Activated CD8-positive, alpha-beta memory T cell treated with anti-CD3 and anti-CD28 coated beads for 24 hours (primary cell): ENCODE measurements around the gene DCTN5.
"Not testable (repeated sequence)": the region's sequence is repeated elsewhere in the genome, so short reads cannot be mapped to it uniquely, and the experiment has no call there.

Experiments used
- DNase-seq: peaks from one replicate; pipeline ENCODE4 v3.0.0-alpha.2; 2020

Gene DCTN5

DNA sequence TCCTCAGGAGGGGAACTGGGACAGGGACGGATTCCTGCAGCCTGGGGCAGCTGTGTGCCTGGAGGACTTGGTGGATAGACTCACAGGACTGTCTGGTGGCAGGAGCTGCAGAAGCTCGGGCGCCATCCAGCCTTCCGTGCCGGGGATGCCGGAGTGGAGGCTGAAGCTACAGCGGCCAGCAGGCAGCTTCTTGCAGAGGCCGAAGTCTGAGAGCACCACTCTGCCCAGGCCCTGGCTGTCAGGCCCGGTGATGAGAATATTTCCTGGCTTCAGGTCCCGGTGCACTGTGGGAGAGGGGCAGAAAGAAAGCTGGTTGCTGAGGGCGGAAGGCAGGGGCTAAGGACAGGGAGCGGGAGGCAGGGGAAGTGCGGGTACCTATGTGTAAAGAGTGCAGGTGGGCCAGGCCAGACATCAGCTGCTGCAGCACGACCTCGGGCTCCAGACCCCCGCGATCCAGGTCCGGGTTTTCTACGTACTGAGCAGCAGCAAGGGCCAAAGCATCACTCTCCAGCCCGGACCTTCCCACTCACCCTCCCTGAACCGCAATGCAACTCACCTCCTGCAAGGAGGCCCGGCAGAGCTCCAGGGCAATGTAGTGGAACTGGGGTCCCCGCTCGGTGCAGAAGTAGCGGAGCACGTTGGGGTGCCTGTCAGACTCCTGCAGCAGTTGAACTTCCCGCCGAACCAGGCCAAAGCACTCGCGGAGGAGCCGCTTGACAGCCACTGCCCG, 53.5 kb downstream of the DCTN5 start:
- no peak for DNase-seq

DNA sequence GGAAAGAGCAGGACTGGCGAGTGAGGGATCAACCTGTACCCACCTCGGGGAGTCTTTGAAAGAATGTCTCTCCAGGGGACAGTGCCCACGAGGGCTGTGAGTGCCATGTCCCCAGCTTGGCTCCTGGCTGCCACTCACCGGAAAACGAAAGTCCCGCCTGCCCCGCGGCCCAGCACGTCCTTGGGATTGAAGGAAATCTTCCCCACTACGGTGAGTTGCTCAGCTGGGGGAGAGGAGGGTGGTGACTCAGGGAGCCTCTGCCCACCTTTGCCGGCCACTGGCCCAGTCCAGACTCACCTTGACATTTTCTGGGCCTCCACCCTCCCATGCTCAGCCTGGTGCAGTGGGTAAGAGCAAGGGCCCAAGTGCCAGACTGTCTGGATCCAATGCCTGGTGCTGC, 54.5 kb downstream of the DCTN5 start:
- no peak for DNase-seq

DNA sequence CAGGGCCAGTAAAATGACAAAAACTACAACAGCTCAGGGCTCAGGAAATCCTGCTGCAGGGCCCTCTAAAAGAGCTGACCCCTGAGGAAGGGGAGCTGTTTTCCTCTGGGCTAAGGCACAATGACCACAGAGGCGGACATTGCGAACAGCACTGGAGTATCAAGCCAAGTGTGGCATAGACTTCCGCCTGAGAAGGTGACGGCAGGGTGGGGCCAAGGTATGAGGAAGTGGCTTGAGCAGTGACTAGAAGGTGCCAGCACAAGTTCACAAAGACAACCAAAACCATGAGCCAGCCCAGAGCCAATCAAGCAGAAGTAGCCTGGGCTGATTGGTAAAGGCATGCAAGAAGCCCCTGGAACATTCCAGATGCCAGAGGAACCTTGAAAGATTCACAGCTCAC, 57.8 kb downstream of the DCTN5 start:
- no peak for DNase-seq

DNA sequence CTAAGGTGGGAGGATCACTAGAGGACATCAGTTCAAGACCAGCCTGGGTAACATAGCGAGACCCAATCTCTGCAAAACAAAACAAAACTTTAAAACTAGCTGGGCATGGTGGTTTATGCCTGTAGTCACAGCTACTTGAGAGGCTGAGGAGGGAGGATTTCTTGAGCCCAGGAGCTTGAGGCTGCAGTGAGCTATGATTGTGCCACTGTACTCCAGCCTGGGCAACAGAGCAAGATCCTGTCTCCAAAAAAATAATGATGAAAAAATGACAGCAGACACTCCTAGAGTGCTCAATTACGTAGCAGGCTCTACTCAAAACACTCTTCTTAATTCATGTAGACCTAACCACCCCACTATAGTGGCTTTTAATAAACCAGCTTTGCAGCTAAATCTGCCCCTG, 58.8 kb downstream of the DCTN5 start:
- no peak for DNase-seq

DNA sequence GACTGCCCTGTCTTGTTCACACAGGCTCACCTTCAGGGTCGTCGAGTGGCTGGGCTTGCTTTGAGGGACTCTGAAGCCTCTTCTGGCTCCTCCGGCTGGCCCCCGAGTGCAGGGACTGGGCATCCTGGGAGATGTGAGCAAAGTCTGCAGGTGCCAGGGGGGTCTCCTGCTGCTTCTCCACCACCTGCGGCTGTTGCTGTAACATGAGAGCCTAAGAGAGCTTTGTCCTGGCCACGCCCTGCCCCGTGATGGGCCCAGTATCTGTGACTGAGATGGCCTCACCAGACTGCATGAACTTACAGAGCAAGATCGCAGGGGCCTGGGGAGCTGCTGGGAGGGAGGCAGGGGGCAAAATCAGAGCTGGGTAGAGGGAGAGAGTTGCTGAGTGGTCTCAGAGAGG, 59.2 kb downstream of the DCTN5 start:
- DNase-seq = no peak

DNA sequence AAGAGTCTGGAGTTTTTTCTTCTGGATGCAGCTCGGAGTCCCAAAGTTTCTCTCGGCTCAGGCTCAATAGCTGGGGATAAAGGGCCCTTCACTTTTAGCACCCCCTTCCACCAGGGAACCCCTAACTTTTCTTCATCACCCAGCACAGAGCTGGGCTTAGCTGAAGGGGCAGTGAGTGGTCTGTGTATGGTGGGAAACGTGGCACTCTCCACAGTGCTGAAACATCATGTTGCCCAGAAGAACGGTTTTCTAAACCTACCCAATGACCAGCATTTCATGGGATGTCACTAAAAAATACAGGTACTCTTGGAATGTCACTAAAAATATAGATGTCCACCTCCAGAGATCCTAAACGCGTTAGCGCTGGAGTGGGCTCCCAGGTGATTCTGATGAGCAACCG, 59.8 kb downstream of the DCTN5 start:
- DNase-seq = no peak

DNA sequence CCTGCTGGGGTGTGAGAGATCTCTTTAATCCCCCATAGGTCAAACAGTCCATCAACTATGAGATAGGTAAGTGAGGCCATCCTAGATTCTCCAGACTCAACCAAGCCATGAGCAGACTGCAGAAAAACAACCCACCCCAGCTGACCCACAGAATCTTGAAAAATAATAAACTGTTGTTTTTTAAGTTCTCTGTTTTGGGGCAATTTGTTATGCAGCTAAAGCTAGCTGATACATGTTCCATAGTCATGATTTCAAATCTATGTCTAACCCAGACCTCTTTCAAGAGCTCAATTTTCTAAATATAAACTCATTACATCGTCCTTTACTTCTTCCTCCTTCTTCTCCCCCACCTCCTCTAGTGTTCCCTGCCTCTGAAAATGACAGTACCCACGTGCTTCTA, 61.7 kb downstream of the DCTN5 start:
- DNase-seq = no peak

DNA sequence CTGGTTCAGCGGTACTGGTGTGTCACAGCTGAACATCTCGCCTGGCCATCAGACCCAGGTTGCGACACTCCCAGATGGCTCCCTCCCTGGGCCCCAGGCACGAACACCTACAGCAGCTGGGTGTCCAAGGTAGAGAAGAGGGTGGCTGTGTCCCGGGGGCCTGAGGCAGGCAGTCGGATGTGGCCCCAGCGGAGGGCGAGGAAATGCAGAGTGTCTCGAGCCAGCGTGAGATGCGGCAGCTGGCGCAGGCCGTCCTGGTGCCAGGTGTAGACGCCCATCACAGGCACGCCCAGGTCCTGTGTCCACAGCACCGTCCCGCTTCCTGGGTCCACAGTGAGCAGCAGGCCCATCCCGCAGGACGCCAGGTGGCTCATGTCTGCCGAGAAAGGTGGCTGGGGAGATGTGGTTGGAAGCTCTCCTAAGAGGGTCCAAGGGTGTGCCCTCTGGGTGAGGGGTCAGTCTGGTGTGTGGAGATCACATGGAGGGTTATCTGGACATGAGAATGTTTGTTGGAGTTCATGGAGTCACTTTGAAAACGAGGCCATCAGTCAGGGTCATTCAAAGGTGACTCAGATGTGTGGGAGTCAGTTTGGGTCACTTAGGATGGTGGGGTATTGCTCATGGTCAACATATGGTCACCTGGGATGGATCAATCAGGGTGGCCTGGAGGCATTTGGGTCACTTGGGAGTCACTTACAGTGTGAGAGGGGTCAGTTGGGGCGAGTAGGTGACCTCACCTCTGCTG, 63.7 kb downstream of the DCTN5 start:
- DNase-seq = no peak

DNA sequence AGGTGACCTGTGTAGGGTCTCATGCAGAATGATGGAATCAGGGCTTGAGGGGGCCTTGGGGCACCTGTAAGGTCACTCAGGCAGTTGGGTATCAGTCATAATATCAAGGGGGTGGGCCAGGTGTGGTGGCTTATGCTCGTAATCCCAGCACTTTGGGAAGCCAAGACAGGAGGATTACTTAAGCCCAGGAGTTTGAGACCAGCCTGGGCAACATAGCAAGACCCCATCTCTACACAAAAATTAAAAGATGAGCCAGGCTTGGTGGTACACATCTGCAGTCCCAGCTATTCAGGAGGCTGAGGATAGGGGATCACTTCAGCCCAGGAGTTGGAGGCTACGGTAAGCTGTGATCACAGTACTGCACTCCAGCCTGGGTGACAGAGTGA, 64.2 kb downstream of the DCTN5 start:
- no peak for DNase-seq

DNA sequence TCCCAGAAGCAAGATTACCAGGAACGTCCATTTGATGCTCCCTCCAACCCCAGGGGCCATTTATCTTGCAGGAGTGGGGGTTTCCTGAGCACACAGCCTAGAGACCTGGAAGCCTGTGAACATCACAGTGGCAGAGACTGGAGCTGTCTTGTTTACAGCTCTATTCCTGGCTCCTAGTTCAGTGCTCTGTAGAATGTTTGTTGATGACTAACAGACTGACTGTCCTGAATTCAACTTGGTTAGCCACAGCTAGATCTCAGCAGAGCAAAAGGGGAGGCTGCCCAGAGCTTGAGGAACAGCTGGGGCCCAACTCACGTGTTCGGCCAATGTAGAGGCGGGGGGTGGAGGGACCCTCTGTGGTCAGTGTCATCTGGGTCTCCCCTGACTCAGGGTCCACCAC, 65.2 kb downstream of the DCTN5 start:
- DNase-seq = no peak

DNA sequence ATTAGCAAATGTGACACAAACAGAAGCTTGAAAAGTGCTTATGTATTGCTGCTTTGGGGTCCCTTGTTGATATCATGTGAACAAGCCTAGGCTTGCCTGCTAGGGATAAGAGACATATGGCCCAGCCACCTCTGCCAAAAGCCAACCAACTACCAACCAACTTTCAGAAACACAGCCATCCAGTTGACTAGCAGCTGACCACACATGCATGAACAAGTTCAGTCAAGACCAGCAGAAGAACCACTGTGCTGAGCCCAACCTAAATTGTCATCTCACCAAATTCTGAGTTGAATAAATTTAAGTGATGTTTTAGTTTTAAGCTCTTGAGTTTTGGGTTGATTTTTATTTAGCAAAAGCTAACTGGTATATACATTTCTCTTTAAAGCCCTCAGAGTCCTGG, 68.3 kb downstream of the DCTN5 start:
- DNase-seq = no peak

DNA sequence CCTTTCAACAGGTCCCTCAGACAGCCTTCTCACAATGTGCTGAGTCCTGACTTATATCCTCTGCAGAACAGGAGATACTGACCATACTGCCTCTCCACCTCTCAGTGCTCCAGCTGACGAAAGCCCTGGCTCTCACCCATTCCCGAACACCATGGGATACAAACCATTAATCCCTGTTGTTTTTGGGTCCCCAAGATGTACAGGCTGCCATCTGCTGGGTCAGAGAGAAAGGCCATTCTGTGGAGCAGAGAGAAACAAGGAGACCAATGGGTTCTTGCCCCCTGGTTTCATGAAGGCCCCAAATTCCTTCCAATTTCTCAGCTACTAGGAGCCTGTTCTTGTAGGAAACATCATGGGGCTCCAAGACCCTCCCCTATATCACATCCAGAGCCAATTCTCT, 68.7 kb downstream of the DCTN5 start:
- no peak for DNase-seq

DNA sequence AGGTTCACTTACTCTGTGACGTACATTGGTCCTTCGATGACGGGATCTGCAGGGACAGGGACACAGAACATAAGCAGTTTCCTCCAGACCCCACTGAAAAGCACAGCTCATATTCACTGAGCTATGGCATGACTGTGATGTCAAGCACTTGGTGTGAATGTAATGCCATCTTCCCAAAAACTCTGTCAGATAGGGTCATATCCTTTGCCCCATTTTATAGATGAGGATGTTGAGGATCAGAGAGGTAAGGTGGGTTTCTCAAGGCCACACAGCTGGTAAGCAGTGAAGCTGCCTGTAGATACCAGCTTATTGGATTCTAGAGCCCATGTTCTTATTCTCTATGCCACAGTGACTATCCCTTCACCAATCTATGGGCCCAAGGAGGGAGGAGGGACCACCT, 69.2 kb downstream of the DCTN5 start:
- no peak for DNase-seq

DNA sequence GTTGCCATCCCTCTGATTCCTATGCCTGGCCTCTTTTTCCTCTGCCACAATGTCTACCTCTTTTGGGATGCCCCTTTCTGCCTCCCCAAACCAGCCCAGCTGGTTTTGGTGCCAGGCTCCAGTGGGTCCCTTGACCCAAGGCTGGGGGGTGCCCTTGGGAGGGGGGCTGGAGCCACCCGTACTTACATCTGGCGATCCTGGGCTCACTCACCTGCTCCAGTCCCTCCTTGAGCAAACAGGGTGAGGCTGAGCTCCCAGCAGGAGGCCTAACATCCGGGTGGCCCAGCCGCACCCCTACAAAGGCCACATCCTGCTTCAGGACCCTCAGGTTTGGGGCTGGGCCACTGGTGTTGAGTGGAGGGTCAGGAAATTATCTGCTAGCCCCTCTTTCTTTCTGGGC, 70.5 kb downstream of the DCTN5 start:
- no peak for DNase-seq

DNA sequence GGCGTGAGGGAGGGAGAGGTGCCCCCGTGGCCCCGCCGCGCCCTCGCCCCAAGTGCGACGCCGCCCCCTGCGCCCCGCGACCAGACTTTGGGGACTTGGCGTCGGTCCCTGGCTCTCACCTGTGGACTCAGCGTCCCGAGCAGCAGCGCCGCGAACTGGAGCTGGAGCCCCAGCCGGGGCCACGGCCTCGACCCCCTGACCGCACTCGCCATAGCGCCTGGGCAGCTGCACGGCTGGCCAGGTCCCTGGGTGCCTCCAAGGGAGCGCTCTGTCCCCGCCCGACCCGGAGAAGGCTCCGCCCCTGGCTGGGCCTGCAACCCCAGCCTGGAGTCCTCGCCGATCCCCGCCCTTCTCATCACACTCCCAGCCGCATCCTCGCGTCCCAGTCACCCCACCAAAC, 71.7 kb downstream of the DCTN5 start, which contains the start of gene ERN2:
ERN2 (minus strand) TSS at position 247 of the 400 bp plus-strand sequence; CDS start at position 212, 35 bp downstream.
- no peak for DNase-seq

DNA sequence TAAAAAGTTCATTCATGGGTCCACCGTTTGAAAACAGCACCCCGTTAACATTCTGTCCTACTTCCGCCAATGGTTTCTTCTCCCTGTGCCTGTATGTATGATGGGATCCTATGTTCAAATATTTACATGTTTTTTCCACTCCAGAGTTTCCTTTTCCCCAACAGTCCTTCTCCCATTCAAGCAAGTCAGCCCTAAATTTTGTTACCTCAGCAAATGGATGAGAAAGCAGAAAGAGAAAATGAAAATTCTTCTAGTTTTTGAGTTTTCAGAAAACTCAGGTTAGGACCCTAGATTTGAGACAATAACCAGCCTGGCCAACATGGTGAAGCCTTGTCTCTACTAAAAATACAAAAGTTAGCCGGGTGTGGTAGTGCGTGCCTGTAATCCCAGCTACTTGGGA, 75.2 kb downstream of the DCTN5 start:
- DNase-seq = no peak

DNA sequence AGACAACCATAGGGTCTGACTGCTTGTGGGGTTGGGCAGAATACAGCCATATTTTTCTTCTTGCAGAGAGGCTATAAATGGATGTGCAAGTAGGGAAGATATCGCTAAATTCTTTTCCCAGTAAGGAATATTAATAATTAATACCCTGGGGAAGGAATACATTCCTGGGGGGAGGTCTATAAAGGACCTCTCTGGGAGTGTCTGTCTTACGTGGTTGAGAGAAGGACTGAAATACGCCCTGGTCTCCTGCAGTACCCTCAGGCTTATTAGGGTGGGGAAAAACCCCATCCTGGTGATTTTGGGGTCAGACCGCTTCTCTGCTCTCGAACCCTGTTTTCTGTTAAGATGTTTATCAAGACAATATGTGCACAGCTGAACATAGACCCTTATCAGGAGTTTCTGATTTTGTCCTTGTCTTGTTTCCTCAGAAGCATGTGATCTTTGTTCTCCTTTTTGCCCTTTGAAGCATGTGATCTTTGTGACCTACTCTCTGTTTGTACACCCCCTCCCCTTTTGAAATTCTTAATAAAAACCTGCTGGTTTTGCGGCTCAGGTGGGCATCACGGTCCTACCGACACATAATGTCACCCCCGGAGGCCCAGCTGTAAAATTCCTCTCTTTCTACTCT, 81.5 kb downstream of the DCTN5 start:
- not testable (repeated sequence) for DNase-seq

DNA sequence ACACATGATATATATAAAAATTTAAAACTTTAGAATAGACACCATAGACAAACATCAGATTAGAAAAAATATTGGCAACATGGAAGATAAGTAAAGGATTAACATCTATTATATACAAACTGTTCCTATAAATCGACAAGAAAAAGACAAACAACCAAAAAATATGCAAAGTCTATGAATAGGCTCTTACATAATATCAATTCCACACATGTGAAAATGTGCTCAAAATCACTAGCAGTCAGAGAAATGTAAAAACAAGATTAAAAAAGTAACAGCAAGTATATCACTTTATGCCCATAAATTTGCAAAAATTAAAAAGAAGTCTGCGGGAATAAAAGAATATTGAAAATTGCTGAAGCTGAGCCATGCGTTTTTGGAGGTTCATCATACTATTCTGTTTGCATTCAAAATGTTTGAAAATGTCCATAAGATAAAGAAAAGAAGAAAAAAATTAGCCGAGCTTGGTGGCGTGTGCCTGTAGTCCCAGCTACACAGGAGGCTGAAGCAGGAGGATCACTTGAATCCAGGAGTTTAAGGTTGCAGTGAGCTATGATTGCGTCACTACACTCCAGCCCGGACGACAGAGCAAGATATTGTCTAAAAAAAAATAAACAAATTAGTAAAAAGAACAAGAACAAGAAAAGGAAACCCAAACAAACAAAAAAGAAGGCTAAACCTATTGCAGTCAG, 83.0 kb downstream of the DCTN5 start:
- DNase-seq = no peak

DNA sequence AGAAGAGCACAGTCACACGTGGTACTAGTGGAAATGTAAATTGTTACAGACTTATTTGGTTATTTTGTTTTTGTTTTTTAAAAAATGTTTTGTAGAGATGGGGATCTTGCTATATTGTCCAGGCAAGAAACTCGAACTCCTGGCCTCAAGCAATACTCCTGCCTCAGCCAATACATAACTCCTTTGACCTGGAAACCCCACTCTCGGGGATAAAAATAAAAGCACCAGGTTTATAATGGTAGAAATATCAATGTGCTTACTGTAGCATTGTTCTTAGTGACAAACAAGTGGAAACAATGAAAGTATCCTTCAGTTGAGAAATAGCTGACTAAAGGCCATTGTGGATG, 83.5 kb downstream of the DCTN5 start:
- DNase-seq = no peak

DNA sequence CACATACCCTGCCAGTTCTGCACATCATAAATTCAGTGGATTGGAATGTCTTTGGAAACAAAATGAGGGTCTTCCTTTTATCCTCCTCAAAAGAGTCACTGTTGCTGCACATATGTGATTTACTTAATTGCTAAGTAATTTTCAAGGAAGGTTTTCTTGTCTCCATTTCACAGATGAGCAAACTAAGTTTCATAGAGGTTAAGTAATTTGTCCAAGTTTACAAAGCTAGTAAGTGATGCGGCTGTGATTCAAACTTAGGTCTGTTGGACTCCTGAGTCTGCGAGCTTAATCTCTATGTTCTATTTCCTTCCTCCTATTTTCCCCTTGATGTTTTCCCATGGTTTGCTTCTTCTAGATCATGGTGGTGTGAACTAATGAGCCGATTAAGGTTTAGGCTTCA, 85.4 kb downstream of the DCTN5 start:
- DNase-seq = no peak
